ENCODE measurements around the gene CNPY1.

Gene CNPY1

GRCh38 chr7:155566011-155566836, 19.9 kb upstream of the CNPY1 start:
- TF ChIP-seq, protein P1, sequence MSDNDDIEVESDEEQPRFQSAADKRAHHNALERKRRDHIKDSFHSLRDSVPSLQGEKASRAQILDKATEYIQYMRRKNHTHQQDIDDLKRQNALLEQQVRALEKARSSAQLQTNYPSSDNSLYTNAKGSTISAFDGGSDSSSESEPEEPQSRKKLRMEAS (IDR thresholded peaks at IDR 0.05) = no peak
- TF ChIP-seq NFIC (IDR thresholded peaks at IDR 0.05) = no peak
- no peak for TF ChIP-seq CEBPB (IDR thresholded peaks at IDR 0.05)
- TF ChIP-seq EP300 (IDR thresholded peaks at IDR 0.05; ENCODE audit: borderline replicate concordance) = no peak
- TF ChIP-seq EGR1 (IDR thresholded peaks at IDR 0.05) = no peak
- no peak for TF ChIP-seq CREB1 (IDR thresholded peaks at IDR 0.05; ENCODE audit: low read depth)
- no peak for TF ChIP-seq TAF1 (IDR thresholded peaks at IDR 0.05; ENCODE audit: low read depth)
- TF ChIP-seq TEAD4 (IDR thresholded peaks at IDR 0.05) = no peak
- no peak for TF ChIP-seq ZBTB7A (IDR thresholded peaks at IDR 0.05; ENCODE audit: low read depth)
- TF ChIP-seq YY1 (IDR thresholded peaks at IDR 0.05; ENCODE audit: low read depth) = no peak
- TF ChIP-seq FOXM1 (IDR thresholded peaks at IDR 0.05; ENCODE audit: borderline replicate concordance, low read depth) = no peak
- no peak for TF ChIP-seq RAD21 (IDR thresholded peaks at IDR 0.05; ENCODE audit: low read depth)
- no peak for TF ChIP-seq REST (IDR thresholded peaks at IDR 0.05; ENCODE audit: low read depth)

GRCh38 chr7:155565596-155565995, 19.2 kb upstream of the CNPY1 start:
- TF ChIP-seq USF1 (IDR thresholded peaks at IDR 0.05) = no peak
- no peak for TF ChIP-seq TCF12 (IDR thresholded peaks at IDR 0.05; ENCODE audit: low read depth)
- TF ChIP-seq TEAD4 (IDR thresholded peaks at IDR 0.05) = no peak
- TF ChIP-seq FOXM1 (IDR thresholded peaks at IDR 0.05; ENCODE audit: borderline replicate concordance, low read depth) = no peak
- no peak for TF ChIP-seq CREB1 (IDR thresholded peaks at IDR 0.05; ENCODE audit: low read depth)
- TF ChIP-seq EP300 (IDR thresholded peaks at IDR 0.05; ENCODE audit: borderline replicate concordance) = no peak
- no peak for TF ChIP-seq YY1 (IDR thresholded peaks at IDR 0.05; ENCODE audit: low read depth)
- no peak for TF ChIP-seq CEBPB (IDR thresholded peaks at IDR 0.05)
- TF ChIP-seq, protein P1 (IDR thresholded peaks at IDR 0.05) = no peak
- no peak for TF ChIP-seq EGR1 (IDR thresholded peaks at IDR 0.05)
- TF ChIP-seq TAF1 (IDR thresholded peaks at IDR 0.05; ENCODE audit: low read depth) = no peak
- TF ChIP-seq ZBTB7A (IDR thresholded peaks at IDR 0.05; ENCODE audit: low read depth) = no peak
- TF ChIP-seq REST (IDR thresholded peaks at IDR 0.05; ENCODE audit: low read depth) = no peak
- no peak for TF ChIP-seq RAD21 (IDR thresholded peaks at IDR 0.05; ENCODE audit: low read depth)
- TF ChIP-seq NFIC (IDR thresholded peaks at IDR 0.05) = no peak

DNA sequence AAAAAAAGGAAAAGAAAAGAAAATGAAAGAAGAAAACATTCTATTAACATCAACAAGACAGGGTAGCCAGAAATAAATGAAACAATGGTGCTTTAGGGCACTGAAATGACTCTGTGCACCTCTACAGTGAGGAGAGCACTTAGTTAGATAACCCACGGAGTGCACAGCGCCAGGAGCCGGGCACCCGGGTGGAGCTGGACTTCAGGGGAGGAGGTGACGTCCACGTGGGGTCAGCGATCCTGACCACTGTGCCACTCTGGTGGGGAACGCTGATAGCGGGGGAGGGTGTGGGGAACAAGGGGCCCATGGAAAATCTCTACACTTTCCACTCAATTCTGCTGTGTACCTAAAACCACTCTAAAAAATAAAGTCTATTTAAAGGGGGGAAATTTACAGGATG, 15.7 kb upstream of the CNPY1 start:
- no peak for TF ChIP-seq EGR1 (IDR thresholded peaks at IDR 0.05)
- no peak for TF ChIP-seq TAF1 (IDR thresholded peaks at IDR 0.05; ENCODE audit: low read depth)
- no peak for TF ChIP-seq CREB1 (IDR thresholded peaks at IDR 0.05; ENCODE audit: low read depth)
- TF ChIP-seq FOXM1 (IDR thresholded peaks at IDR 0.05; ENCODE audit: borderline replicate concordance, low read depth) = no peak
- TF ChIP-seq ZBTB7A (IDR thresholded peaks at IDR 0.05; ENCODE audit: low read depth) = no peak
- no peak for TF ChIP-seq NFIC (IDR thresholded peaks at IDR 0.05)
- no peak for TF ChIP-seq TCF12 (IDR thresholded peaks at IDR 0.05; ENCODE audit: low read depth)
- no peak for TF ChIP-seq EP300 (IDR thresholded peaks at IDR 0.05; ENCODE audit: borderline replicate concordance)

GRCh38 chr7:155560982-155561686, 14.8 kb upstream of the CNPY1 start:
- TF ChIP-seq USF1 (IDR thresholded peaks at IDR 0.05) = no peak
- TF ChIP-seq FOXM1 (IDR thresholded peaks at IDR 0.05; ENCODE audit: borderline replicate concordance, low read depth) = no peak
- no peak for TF ChIP-seq EGR1 (IDR thresholded peaks at IDR 0.05)
- no peak for TF ChIP-seq YY1 (IDR thresholded peaks at IDR 0.05; ENCODE audit: low read depth)
- TF ChIP-seq TEAD4 (IDR thresholded peaks at IDR 0.05) = no peak

GRCh38 chr7:155560196-155560885, 14.0 kb upstream of the CNPY1 start:
- no peak for TF ChIP-seq CEBPB (IDR thresholded peaks at IDR 0.05)
- no peak for TF ChIP-seq RAD21 (IDR thresholded peaks at IDR 0.05; ENCODE audit: low read depth)
- TF ChIP-seq TEAD4 (IDR thresholded peaks at IDR 0.05) = no peak
- TF ChIP-seq EP300 (IDR thresholded peaks at IDR 0.05; ENCODE audit: borderline replicate concordance) = no peak
- no peak for TF ChIP-seq EGR1 (IDR thresholded peaks at IDR 0.05)
- TF ChIP-seq REST (IDR thresholded peaks at IDR 0.05; ENCODE audit: low read depth) = no peak
